ENCODE measurements around the gene GNAL.

- no peak for TF ChIP-seq CTCF (IDR thresholded peaks at IDR 0.05; ENCODE audit: low read depth, low read length)
- no peak for TF ChIP-seq POLR2A (IDR thresholded peaks at IDR 0.05; ENCODE audit: extremely low read depth, insufficient read length)
- TF ChIP-seq MAX (IDR thresholded peaks at IDR 0.05; ENCODE audit: low read depth, low read length), result no peak
- no peak for TF ChIP-seq MYC (IDR thresholded peaks at IDR 0.05; ENCODE audit: low read depth, low read length)
Measured at GRCh38 chr18:11865071-11865470, 176.0 kb downstream of the GNAL start.

Measured in NB4 (cell line).